Neuronal stem cell (in vitro differentiated cells): ENCODE measurements around the gene KPNB1.
A peak's percentile ranks its signal among the peaks of the same experiment; 100 is the strongest.

Source experiments
- DNase-seq: peaks from one replicate; pipeline ENCODE4 v3.0.0-alpha.2; 2013; ENCODE audit warnings: low spot score
- H2AFZ ChIP-seq: one replicate; pipeline ENCODE4 v1.6.1; 2013; ENCODE audit warnings: mild to moderate bottlenecking, low read length, inconsistent platforms
- H2AK5ac ChIP-seq: 2 replicates; pipeline ENCODE4 v1.6.1; 2013; ENCODE audit warnings: low read depth, mild to moderate bottlenecking, inconsistent platforms, low read length, moderate library complexity, mixed read lengths
- H2BK120ac ChIP-seq: 2 replicates; pipeline ENCODE4 v1.6.1; 2013; ENCODE audit warnings: low read depth, mild to moderate bottlenecking, inconsistent platforms, low read length, moderate library complexity, mixed read lengths
- H2BK12ac ChIP-seq: one replicate; pipeline ENCODE4 v1.6.1; 2013; ENCODE audit warnings: low read length, inconsistent platforms
- H2BK15ac ChIP-seq: 2 replicates; pipeline ENCODE4 v1.6.1; 2013; ENCODE audit warnings: mild to moderate bottlenecking, low read length, inconsistent platforms, mixed read lengths
- H2BK5ac ChIP-seq: one replicate; pipeline ENCODE4 v1.6.1; 2013; ENCODE audit warnings: inconsistent platforms, mild to moderate bottlenecking, low read length, moderate library complexity
- H3K14ac ChIP-seq: one replicate; pipeline ENCODE4 v1.6.1; 2013; ENCODE audit warnings: low read length, inconsistent platforms
- H3K18ac ChIP-seq: 2 replicates; pipeline ENCODE4 v1.6.1; 2013; ENCODE audit warnings: low read length, inconsistent platforms
- H3K23ac ChIP-seq: 2 replicates; pipeline ENCODE4 v1.6.1; 2013; ENCODE audit warnings: low read depth, mild to moderate bottlenecking, mixed read lengths, low read length, inconsistent platforms; ENCODE audit not compliant: poor library complexity
- H3K27ac ChIP-seq: replicated peaks from 3 replicates; pipeline ENCODE4 v1.5.1; 2013; ENCODE audit warnings: low read length, inconsistent platforms
- H3K27me3 ChIP-seq, 3 experiments: 2 replicates each; pipeline ENCODE4 v1.6.1; 2013; ENCODE audit warnings: low read length in 3 of 3, mild to moderate bottlenecking in 2 of 3, inconsistent platforms in 1 of 3, low read depth in 1 of 3, mixed read lengths in 1 of 3, moderate library complexity in 1 of 3; ENCODE audit not compliant: control insufficient read depth in 3 of 3, insufficient read depth in 3 of 3
- H3K36me3 ChIP-seq, 2 donors: replicated peaks in 1 of 2; 2 replicates each; pipeline ENCODE4 v1.6.1; 2013; ENCODE audit warnings: low read length in 2 of 2; ENCODE audit not compliant: control insufficient read depth in 2 of 2, insufficient read depth in 2 of 2
- H3K4ac ChIP-seq: 2 replicates; pipeline ENCODE4 v1.6.1; 2013; ENCODE audit warnings: inconsistent platforms, mild to moderate bottlenecking, low read length, moderate library complexity
- H3K4me1 ChIP-seq, 2 donors: 1 replicate in 1 of 2; 2 replicates in 1 of 2; pipeline ENCODE4 v1.6.1; 2013; ENCODE audit warnings: low read length in 2 of 2, low read depth in 1 of 2; ENCODE audit not compliant: control insufficient read depth in 2 of 2, insufficient read depth in 1 of 2
- H3K4me2 ChIP-seq: one replicate; pipeline ENCODE4 v1.6.1; 2013; ENCODE audit warnings: mild to moderate bottlenecking, low read length, inconsistent platforms; ENCODE audit not compliant: insufficient read depth, poor library complexity, severe bottlenecking
- H3K4me3 ChIP-seq, 2 donors: 2 replicates each; pipeline ENCODE4 v1.5.1; 2013; ENCODE audit warnings: low read length in 2 of 2, mild to moderate bottlenecking in 2 of 2, inconsistent platforms in 1 of 2, moderate library complexity in 1 of 2
- H3K79me1 ChIP-seq: one replicate; pipeline ENCODE4 v1.6.1; 2013; ENCODE audit warnings: low read depth, mild to moderate bottlenecking, inconsistent platforms, low read length, moderate library complexity
- H3K9ac ChIP-seq: one replicate; pipeline ENCODE4 v1.6.1; 2013; ENCODE audit warnings: mild to moderate bottlenecking, low read depth, low read length, inconsistent platforms; ENCODE audit not compliant: poor library complexity
- H3K9me3 ChIP-seq, 2 donors: replicated peaks in 1 of 2; 2 replicates each; pipeline versions ENCODE3 to v1.6.1; 2013; ENCODE audit warnings: low read length in 2 of 2, mild to moderate bottlenecking in 2 of 2, inconsistent platforms in 1 of 2, low read depth in 1 of 2, mixed read lengths in 1 of 2, moderate library complexity in 1 of 2; ENCODE audit not compliant: control insufficient read depth in 2 of 2, insufficient read depth in 1 of 2
- H4K8ac ChIP-seq: one replicate; pipeline ENCODE4 v1.6.1; 2013; ENCODE audit warnings: low read depth, mild to moderate bottlenecking, inconsistent platforms, low read length, moderate library complexity
- H4K91ac ChIP-seq: one replicate; pipeline ENCODE4 v1.6.1; 2013; ENCODE audit warnings: low read length, low read depth, mild to moderate bottlenecking, inconsistent platforms; ENCODE audit not compliant: poor library complexity
- WGBS, 2 donors: extraction: QIAGEN DNeasy Blood & Tissue Kit; methylation state at CpG; one replicate each; pipeline ENCODE4 v1.1.7; 2013; ENCODE audit warnings: missing lambda C conversion rate in 2 of 2, mixed read lengths in 1 of 2; ENCODE audit not compliant: insufficient read length in 2 of 2, insufficient replicate concordance in 1 of 2; ENCODE audit errors: extremely low coverage in 2 of 2; 5-methylcytosine and 5-hydroxymethylcytosine counted together

The KPNB1 gene

GRCh38 chr17:47726796-47727703 is 77.3 kb downstream of the KPNB1 start:
- no peak for DNase-seq
- H3K27me3 ChIP-seq = peaks cover 0 to 90% (median 6%) of the 10 kb centered on the region in 3 experiments

GRCh38 chr17:47727704-47728036 is 78.0 kb downstream of the KPNB1 start:
- Histone ChIP-seq H3K18ac (no peak overlapping the region), H4K91ac (peak overlapping the region; percentile 34), H2AK5ac (no peak overlapping the region), H3K4me2 (no peak overlapping the region), H3K79me1 (no peaks in the 10 kb centered on the region), H2BK12ac (no peak overlapping the region), H3K27ac (no peak overlapping the region), H3K4me3 (no peak overlapping the region), H2AFZ (no peak overlapping the region), H3K23ac (peak overlapping the region; percentile 23), H2BK120ac (peak overlapping the region; percentile 14), H2BK15ac (peak overlapping the region; percentile 76), H3K9ac (no peak overlapping the region), H3K14ac (peak overlapping the region; percentile 76), H4K8ac (no peak overlapping the region), H3K4ac (no peak overlapping the region), H2BK5ac (no peak overlapping the region), H3K36me3 (no peaks in the 10 kb centered on the region), H3K4me1 (peaks cover 0 to 2% of the 10 kb centered on the region in 2 donors), H3K27me3 (peaks cover 0 to 90% (median 10%) of the 10 kb centered on the region in 3 experiments), H3K9me3 (no peaks in the 10 kb centered on the region)
- no CpG with 5 or more reads among the region's 9 CpGs for WGBS, 2 donors
- DNase-seq = no peak

More at GRCh38 chr17:47726796-47727703, 77.3 kb downstream of the KPNB1 start:
- H2AFZ ChIP-seq = no peak overlapping the region
- no peak overlapping the region for H2BK12ac ChIP-seq
- peak overlapping the region; percentile 82 for H2AK5ac ChIP-seq
- H4K91ac ChIP-seq = no peak overlapping the region
- H3K27ac ChIP-seq = no peak overlapping the region
- no peak overlapping the region for H3K4me3 ChIP-seq
- peak overlapping the region; percentile 23 for H3K23ac ChIP-seq
- H2BK15ac ChIP-seq = peak overlapping the region; percentile 76
- H3K14ac ChIP-seq = no peak overlapping the region
- peaks cover 0 to 2% of the 10 kb centered on the region in 2 donors for H3K4me1 ChIP-seq
- peak overlapping the region; percentile 14 for H2BK120ac ChIP-seq
- peak overlapping the region; percentile 45 for H3K18ac ChIP-seq
- no peak overlapping the region for H3K4ac ChIP-seq
- no peak overlapping the region for H3K4me2 ChIP-seq
- no peaks in the 10 kb centered on the region for H3K36me3 ChIP-seq
- H4K8ac ChIP-seq = no peak overlapping the region
- no peaks in the 10 kb centered on the region for H3K9me3 ChIP-seq
- no CpG with 5 or more reads among the region's 12 CpGs for WGBS, 2 donors
- no peaks in the 10 kb centered on the region for H3K79me1 ChIP-seq
- no peak overlapping the region for H2BK5ac ChIP-seq
- peak overlapping the region; percentile 51 for H3K9ac ChIP-seq

GRCh38 chr17:47728214-47728877 is 78.6 kb downstream of the KPNB1 start:
- Histone ChIP-seq H2BK120ac (no peak overlapping the region), H3K18ac (no peak overlapping the region), H2BK15ac (no peak overlapping the region), H3K4me3 (no peak overlapping the region), H4K8ac (no peak overlapping the region), H2BK5ac (no peak overlapping the region), H3K27me3 (peaks cover 2 to 92% (median 14%) of the 10 kb centered on the region in 3 experiments), H3K9me3 (no peaks in the 10 kb centered on the region), H2AK5ac (no peak overlapping the region), H3K27ac (no peak overlapping the region), H3K4ac (no peak overlapping the region), H3K4me2 (no peak overlapping the region), H2BK12ac (no peak overlapping the region), H3K79me1 (no peaks in the 10 kb centered on the region), H3K9ac (no peak overlapping the region), H3K36me3 (no peaks in the 10 kb centered on the region), H3K23ac (no peak overlapping the region), H3K14ac (no peak overlapping the region), H2AFZ (no peak overlapping the region), H3K4me1 (peaks cover 0 to 2% of the 10 kb centered on the region in 2 donors), H4K91ac (no peak overlapping the region)
- no peak for DNase-seq
- no CpG with 5 or more reads among the region's 4 CpGs for WGBS, 2 donors

GRCh38 chr17:47729476-47729875 is 79.8 kb downstream of the KPNB1 start:
- no peak overlapping the region for H2BK5ac ChIP-seq
- H3K27me3 ChIP-seq = peaks cover 9 to 95% (median 25%) of the 10 kb centered on the region in 3 experiments

More at GRCh38 chr17:47729476-47729875, 79.8 kb downstream of the KPNB1 start:
- Histone ChIP-seq H2BK120ac (no peak overlapping the region), H4K91ac (no peak overlapping the region), H3K79me1 (no peaks in the 10 kb centered on the region), H2AFZ (no peak overlapping the region), H3K18ac (no peak overlapping the region), H3K9ac (no peak overlapping the region), H4K8ac (no peak overlapping the region), H3K4me3 (no peak overlapping the region), H3K23ac (no peak overlapping the region), H2BK15ac (no peak overlapping the region), H3K9me3 (no peaks in the 10 kb centered on the region), H3K27ac (no peak overlapping the region), H3K14ac (no peak overlapping the region), H2AK5ac (no peak overlapping the region), H3K4me1 (peaks cover 3 to 4% of the 10 kb centered on the region in 2 donors), H2BK12ac (no peak overlapping the region), H3K4ac (no peak overlapping the region), H3K4me2 (no peak overlapping the region), H3K36me3 (no peaks in the 10 kb centered on the region)
- WGBS, 2 donors = no CpG with 5 or more reads among the region's 8 CpGs
- DNase-seq = no peak
